Hematopoietic multipotent progenitor cell treated with erythropoietin and hydrocortisone succinate and interleukin-3 and kit ligand, for 4 days (in vitro differentiated cells): Measurements from ENCODE around the gene CAPZB.

Experiments used
- DNase-seq: peaks from one replicate; pipeline ENCODE4 v3.0.0-alpha.2; 2015

The CAPZB gene

DNA sequence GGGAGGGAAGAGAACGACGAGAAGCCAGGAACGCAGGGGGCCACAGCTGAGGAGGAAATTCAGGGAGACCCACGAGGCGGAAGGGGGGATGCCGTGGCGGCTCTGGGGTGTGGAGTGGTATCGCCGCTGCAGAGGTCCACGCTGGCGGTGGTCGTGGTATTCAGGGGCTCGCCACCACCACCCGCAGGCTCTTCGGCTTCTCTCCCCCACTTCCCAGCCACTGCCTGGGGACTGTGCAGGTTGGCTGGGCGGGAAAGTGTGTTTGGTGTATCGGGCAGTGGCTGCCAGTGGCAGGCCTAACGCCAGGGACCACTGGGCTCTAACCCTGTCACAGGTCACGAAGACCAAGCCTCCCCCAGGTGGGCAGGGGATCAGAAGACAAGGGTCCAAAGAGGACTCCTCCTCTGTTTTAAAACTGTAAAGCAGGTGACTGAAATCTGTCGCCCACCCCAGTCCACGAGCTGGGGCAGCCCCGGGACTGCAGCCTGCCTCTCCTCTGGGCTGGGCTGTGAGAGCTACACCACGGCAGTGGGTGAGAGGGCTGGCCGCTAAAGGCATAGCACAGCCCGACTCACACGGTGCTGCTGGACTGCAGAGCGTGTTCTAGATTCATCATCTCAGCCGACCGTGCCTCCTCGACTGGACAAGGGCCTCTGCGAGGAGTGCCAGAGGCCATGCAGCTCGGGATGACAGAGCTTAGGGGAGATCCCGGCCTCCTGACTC, 142.3 kb downstream of the CAPZB start:
- no peak for DNase-seq

GRCh38 chr1:19342062-19342750, 143.1 kb downstream of the CAPZB start:
- DNase-seq = no peak

DNA sequence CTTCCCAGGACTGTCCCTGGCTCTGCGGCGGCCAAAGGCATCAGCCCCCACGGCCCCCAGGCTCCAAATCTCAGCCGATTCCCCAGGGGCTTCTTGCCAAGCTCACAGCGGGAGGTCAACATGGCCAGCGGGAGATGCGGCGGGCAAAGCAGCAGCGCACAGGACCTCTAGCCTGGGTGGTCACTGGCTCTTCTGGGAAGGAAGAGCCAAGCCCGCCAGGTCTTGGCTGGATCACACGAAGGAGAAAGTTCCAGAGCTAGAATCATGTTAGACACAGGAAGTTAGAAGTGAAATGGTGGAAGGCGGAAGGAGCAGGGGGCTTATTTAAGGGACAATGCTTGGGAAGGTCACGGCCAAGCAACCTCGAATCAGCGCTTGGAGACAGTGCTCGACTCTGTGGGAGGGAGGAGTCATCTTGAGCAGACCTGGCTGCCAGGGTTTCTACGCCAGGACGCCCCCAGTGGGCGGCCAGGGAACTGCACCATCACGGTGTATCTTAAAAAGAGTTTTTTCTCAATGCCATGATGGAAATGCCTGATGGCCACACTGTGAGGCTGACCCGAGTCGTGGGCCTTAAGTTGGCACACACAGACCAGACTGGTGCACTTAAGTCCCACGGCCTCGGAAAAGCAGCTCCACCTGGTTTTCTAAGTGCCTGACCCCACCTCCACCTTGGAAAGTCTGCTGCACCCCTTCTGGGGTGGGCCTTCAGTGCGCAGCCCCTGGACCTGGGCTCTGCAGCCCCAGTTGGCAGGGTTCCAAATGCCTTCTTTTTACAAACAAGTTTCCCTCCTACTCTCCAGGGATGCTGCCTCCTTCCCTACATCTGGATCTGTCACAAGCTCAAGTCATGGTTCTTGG, 143.9 kb downstream of the CAPZB start:
- peak; percentile 85 for DNase-seq

DNA sequence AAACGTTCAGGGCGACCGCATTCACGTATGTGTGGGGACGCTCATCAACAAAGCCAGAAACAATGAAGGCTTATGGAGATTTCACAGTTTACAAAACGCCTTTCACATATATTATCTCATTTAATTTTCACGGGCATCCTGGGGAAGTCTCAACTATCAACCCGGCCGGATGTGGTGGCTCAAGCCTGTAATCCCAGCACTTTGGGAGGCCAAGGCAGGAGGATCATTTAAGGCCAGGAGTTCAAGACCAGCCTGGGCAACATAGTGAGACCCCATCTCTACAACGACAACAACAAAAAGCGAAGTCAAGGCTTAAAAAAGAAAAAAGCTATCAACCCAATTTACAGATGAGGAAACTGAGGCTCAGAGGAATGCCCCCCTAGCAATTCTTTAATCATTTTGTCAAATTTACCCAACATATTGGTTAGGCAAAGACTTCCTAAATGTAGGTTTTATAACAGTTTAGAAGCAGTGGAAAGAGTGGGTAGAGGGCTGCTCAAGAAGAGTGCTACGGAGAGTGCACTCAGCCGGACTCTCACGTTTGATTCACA, 144.9 kb downstream of the CAPZB start:
- no peak for DNase-seq

DNA sequence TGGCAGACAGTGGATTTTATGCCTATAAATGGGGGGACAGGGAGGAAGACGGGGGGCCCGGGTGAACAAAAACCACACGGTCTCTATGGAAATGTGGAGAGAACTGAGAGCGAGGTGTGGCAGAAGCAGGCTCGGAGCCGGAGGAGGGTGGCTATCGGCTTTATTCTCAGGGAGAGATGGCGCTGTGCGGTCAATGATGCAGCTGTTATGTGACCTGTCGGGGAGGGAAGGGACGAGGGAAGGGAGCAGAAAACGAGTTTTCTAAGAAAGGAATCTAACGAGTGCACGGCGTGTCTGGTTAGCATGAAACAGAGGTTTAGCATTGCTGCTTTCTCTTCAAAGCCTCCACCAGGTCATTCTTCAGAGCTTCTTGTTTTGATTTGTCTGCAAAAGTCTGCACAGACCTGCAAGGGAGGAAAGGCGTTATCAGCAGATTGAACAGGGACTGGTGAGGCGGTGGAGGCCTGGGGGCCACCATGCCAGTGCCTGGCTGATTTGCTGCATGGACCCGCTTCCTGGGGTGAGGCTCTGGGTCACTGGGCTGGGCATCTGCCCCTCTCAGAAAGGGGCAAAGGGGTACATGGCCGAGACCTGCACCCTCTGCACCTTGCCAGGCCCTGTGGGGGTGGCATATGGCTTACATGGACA, 146.0 kb downstream of the CAPZB start:
- no peak for DNase-seq

DNA sequence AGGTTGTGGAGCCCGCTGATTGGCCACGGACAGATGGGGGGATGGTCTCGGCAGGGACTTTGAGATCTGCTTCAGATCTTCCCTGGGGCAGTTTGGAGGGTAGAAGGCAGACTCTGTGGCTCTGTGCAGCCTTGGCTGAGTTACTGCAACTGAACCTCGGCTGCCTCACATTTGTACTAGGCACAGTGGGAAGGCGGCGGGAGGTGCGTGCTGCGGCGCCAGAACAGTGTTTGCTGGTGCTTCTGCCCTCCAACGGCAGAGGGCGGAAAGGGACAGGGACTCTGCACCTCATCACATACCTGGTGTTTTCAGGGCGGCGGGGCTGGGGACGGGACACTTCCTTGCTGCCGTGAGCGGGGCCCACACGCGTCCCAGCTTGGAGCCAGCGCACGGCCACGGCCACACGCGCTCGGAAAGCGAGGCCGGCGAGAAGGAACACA, 147.0 kb downstream of the CAPZB start:
- no peak for DNase-seq

DNA sequence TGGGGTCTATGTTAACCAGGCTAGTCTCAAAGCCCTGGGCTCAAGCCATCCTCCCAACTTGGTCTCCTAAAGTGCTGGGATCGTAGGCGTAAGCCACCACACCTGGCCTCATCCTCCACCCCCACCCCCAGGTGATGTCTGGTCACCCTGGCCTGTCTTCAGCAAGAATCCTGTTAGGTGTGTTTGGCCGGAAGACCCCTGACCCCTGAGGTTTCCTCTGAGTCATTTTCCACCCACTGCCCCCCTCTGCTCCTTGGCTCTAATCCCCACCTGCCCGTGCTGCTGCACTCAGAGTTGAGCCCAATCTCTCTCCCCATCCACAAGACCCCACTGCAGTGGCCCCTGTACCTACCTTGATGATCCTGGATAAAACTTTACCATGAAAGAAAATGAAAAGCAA, 148.1 kb downstream of the CAPZB start:
- DNase-seq = no peak

GRCh38 chr1:19336543-19336942, 148.8 kb downstream of the CAPZB start:
- DNase-seq = no peak

DNA sequence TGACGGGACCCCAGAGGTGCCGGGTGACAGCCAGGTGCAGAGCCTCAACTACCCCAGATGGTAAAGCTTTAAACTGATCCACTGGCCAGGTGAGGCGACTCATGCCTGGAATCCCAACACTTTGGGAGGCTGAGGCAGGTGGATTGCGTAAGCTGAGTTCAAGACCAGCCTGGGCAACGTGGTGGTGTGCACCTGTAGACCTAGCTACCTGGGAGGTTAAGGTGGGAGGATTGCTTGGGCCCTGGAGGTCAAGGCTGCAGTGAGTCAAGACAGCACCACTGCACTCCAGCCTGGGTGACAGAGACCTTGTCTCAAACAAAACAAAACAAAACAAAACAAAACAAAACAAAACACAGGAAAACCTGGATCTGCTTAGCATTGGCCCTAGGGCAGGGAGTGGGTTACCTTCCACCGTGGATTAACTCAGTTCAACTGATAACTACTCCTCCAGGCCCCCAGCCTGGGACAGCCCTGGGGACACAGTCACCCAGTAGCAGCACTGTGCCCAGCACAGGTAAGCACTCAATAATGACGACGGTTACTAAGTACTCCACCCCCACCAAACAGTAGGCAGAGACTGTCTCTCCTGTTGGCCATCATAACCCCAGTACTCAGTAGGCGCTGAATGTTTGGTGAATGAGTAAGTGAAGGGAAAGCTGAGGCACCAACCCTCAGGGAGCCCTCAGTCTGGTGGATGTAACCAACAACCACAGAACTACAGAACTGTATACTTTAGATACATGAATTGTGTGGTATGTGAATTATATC, 151.6 kb downstream of the CAPZB start:
- DNase-seq = no peak

DNA sequence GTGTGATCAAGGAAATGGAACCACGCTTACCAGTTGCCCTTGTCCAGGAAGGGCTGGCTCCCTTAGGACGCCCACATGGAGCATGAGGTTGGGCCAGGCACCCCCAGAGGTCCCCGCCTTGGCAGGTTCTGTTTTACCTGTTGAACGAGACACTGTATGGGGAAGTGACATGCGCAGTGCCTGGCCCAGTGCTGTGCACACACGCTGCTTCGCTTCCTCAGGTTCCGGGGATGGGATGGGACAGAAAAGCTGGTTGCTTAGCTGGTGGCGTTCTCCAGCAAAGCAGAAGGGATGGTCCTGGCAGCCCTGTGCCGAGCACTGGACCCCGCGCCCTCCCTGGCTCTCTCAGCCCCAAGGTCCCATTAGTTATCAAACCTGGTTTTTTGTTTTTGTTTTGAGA, 152.5 kb downstream of the CAPZB start:
- no peak for DNase-seq

DNA sequence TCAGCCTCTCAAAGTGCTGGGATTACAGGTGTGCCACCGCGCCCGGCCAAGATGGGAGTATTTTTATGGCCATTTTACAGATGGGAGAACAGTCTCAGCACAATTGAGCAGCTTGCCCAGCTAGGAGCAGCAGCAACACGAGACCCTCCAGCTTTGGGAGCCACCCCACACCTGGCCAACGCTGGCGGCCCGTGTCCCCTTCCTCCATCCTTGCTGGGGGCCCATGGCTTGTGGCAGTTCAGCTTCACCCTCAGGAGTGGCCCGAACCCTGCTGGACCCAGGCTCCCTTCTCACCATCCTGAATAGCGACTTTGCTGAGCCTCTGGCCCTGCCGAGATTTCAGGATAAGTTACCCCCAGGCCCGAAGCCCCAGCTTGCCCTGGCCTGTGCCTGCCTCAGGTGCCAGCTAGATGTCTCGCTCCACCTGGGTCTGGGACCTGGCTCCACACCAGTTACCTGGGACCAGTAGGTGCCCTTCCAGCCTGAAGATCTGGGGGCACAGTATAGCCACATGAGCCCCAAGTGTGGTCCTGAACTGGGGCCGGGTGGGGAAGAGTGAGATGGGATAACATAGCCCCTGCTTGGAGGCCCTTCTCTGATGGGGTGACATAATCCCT, 154.0 kb downstream of the CAPZB start:
- no peak for DNase-seq

GRCh38 chr1:19330449-19331135, 154.7 kb downstream of the CAPZB start:
- no peak for DNase-seq

GRCh38 chr1:19329611-19330010, 155.7 kb downstream of the CAPZB start:
- no peak for DNase-seq

- DNase-seq = no peak
These were observed 156.2 kb downstream of the CAPZB start for GRCh38 chr1:19329188-19329587.

DNA sequence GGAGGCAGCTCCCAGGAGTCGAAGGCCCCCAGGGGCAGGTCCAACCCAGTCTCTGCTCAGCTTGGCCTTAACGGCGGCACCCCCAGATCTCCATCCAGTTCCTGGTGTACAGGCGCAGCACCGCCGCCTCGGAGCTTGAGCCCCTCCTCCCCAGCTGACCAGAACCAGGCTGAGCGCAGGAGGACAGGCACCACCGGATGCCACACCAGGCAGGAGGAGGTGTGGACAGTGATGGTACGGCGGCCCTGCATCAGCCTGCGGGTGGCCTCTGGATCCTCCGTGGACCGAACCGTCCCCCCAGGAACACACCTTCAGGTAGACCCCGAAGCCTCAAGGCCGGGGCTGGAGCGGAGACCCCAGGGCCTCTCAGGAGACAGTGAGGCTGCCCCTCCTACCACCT, 156.9 kb downstream of the CAPZB start:
- DNase-seq = no peak

DNA sequence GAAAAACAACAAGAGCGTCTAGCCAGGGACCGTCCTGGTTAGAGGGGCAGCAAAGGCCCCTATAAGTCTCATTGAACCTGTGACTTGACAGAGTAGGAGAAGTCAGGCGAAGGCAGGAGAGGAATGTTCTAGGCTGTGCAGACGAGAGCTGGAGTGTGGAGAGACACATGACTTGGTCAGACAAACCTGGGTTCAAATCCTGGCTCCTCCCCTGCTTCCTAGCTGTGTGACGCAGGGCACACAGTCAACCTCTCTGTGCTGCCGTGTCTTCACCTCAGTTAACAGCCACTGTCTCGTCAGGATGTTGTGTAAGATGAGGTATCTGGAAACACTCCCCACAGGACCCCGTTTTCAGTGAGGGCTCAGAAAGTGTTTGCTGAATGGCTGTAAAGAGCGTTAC, 157.6 kb downstream of the CAPZB start:
- DNase-seq = no peak

DNA sequence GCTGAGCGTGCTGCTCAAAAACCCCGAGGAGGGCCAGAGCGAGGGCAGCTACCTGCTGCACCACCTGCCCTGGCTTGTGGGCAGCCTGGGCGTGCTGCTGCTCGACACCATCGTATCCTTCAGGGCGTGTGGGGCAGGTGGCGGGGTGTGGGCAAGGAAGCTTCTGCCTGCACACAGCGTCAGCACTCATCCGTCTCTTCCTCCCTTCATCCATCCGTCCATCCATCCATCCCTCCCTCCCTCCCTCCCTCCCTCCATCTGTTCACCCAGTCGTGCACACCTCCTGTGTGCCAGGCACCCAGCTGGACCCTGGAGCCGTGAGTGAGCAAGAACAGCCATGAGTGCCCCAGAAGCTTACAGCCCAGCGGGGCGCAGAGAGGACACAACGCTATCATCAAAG, 158.0 kb downstream of the CAPZB start:
- no peak for DNase-seq

GRCh38 chr1:19326748-19327065, 158.6 kb downstream of the CAPZB start:
- DNase-seq = no peak

GRCh38 chr1:19325958-19326747, 159.2 kb downstream of the CAPZB start:
- peak; percentile 83 for DNase-seq

DNA sequence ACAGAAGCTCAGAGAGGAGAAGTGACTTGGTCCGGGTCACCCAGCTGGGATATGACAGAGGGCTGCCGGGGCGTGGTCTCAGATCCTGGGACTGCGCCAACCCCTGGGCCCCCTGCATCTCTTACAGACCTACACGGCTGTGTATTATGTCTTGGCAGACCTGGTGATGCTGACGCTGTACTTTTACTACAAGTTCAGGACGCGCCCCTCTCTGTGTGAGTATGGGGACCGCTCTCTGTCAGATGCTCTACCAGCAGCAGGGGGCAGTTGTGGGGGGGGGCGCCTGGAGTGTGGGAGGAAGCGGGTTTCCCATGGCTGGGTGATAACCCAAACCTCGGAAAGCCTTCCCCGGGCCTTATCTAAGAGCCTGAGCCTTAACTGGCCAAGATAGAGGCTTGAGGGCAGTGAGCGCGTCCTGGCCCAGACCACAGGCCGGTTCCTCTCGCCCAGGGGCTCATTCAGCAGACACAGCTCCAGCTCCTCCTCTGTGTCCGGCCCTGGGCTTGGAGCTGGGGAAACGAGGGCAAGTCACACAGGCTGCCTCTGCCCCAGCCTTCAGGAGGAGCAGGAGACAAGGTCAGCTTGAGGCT, 159.9 kb downstream of the CAPZB start:
- DNase-seq = peak; percentile 90
